ENCODE measurements around the gene CCL14. TPM values are rescaled to one million over a fixed set of nuclear protein-coding genes. Genes with fewer than 3 reads are reported as not detected.

The CCL14 gene
- total and polyA plus RNA-seq, 7 experiments from 2014 or later: not detected

GRCh38 chr17:35978346-35978745 lies 8.2 kb downstream of the CCL14 start:
- Histone ChIP-seq H3K27ac (ENCODE audit: low read depth, low read length) (no peak overlapping the region), H3K4me1 (ENCODE audit: control insufficient read depth in 2 of 2, insufficient read depth in 2 of 2, low read length in 2 of 2) (no peaks in the 10 kb centered on the region), H3K9me3 (ENCODE audit: control insufficient read depth in 2 of 3, low read length in 3 of 3) (no peaks in the 10 kb centered on the region), H3K4me3 (ENCODE audit: low read length) (no peak overlapping the region), H3K36me3 (ENCODE audit: control insufficient read depth in 2 of 3, insufficient read depth in 3 of 3, low read length in 3 of 3) (no peaks in the 10 kb centered on the region), H3K27me3 (ENCODE audit: control insufficient read depth in 2 of 2, insufficient read depth in 2 of 2, low read length in 2 of 2) (no peaks in the 10 kb centered on the region)
- Mint-ChIP-seq H3K4me1 (peaks cover 0 to 5% (median 0%) of the 10 kb centered on the region in 7 donors), H3K27me3 (peaks cover 7 to 9% (median 7%) of the 10 kb centered on the region in 5 donors), H3K4me3 (no peak overlapping the region), H3K36me3 (no peaks in the 10 kb centered on the region), H3K27ac (no peak overlapping the region), H3K9me3 (no peaks in the 10 kb centered on the region)
- CTCF ChIA-PET: interaction anchor here (1.1 kb wide), 1 partner anchor 9 kb away, joined by 4 read pairs; no protein-coding TSS in a partner anchor
- ATAC-seq (no peak), DNase-seq (no peak)
- POLR2A ChIA-PET: no interaction called here
- intact Hi-C loops (cut with micrococcal nuclease): no loop called here

GRCh38 chr17:35977509-35977908 lies 9.0 kb downstream of the CCL14 start:
- no peak for ATAC-seq
- Histone ChIP-seq H3K27me3 (ENCODE audit: control insufficient read depth in 2 of 2, insufficient read depth in 2 of 2, low read length in 2 of 2) (no peaks in the 10 kb centered on the region), H3K9me3 (ENCODE audit: control insufficient read depth in 2 of 3, low read length in 3 of 3) (no peaks in the 10 kb centered on the region), H3K4me1 (ENCODE audit: control insufficient read depth in 2 of 2, insufficient read depth in 2 of 2, low read length in 2 of 2) (no peaks in the 10 kb centered on the region), H3K4me3 (ENCODE audit: low read length) (no peak overlapping the region), H3K27ac (ENCODE audit: low read depth, low read length) (no peak overlapping the region), H3K36me3 (ENCODE audit: control insufficient read depth in 2 of 3, insufficient read depth in 3 of 3, low read length in 3 of 3) (no peaks in the 10 kb centered on the region)
- no peak for DNase-seq
- Mint-ChIP-seq H3K9me3 (no peaks in the 10 kb centered on the region), H3K27ac (no peak overlapping the region), H3K27me3 (peaks cover 7 to 9% (median 7%) of the 10 kb centered on the region in 5 donors), H3K36me3 (no peaks in the 10 kb centered on the region), H3K4me1 (peaks cover 0 to 5% (median 0%) of the 10 kb centered on the region in 7 donors), H3K4me3 (no peak overlapping the region)
- intact Hi-C loops (cut with micrococcal nuclease): no loop called here
- ChIA-PET CTCF (interaction anchor here (1.1 kb wide), 1 partner anchor 8 kb away, joined by 4 read pairs; no protein-coding TSS in a partner anchor), POLR2A (no interaction called here)

- Mint-ChIP-seq H3K4me1 (peaks cover 0 to 9% (median 0%) of the 10 kb centered on the region in 7 donors), H3K27me3 (peaks cover 0 to 11% (median 7%) of the 10 kb centered on the region in 5 donors), H3K36me3 (no peaks in the 10 kb centered on the region), H3K9me3 (no peaks in the 10 kb centered on the region), H3K4me3 (no peak overlapping the region), H3K27ac (no peak overlapping the region)
- intact Hi-C loops (cut with micrococcal nuclease): loop anchor here in 1 of 2 donors (5.0 kb wide), 1 partner anchor 1264 kb away; no protein-coding TSS in a partner anchor
- ChIA-PET CTCF (no interaction called here), POLR2A (no interaction called here)
- Histone ChIP-seq H3K36me3 (ENCODE audit: control insufficient read depth in 2 of 3, insufficient read depth in 3 of 3, low read length in 3 of 3) (no peaks in the 10 kb centered on the region), H3K27me3 (ENCODE audit: control insufficient read depth in 2 of 2, insufficient read depth in 2 of 2, low read length in 2 of 2) (no peaks in the 10 kb centered on the region), H3K4me3 (ENCODE audit: low read length) (no peak overlapping the region), H3K4me1 (ENCODE audit: control insufficient read depth in 2 of 2, insufficient read depth in 2 of 2, low read length in 2 of 2) (no peaks in the 10 kb centered on the region), H3K27ac (ENCODE audit: low read depth, low read length) (no peak overlapping the region), H3K9me3 (ENCODE audit: control insufficient read depth in 2 of 3, low read length in 3 of 3) (no peaks in the 10 kb centered on the region)
- ATAC-seq (no peak), DNase-seq (no peak)
These were observed 12.9 kb downstream of the CCL14 start for GRCh38 chr17:35973333-35974260.

- H3K36me3 ChIP-seq (ENCODE audit: control insufficient read depth in 2 of 3, insufficient read depth in 3 of 3, low read length in 3 of 3): no peaks in the 10 kb centered on the region
- no peak overlapping the region for H3K27ac ChIP-seq (ENCODE audit: low read depth, low read length)
- peaks cover 0 to 9% (median 0%) of the 10 kb centered on the region in 7 donors for H3K4me1 Mint-ChIP-seq
- peaks cover 0 to 13% (median 5%) of the 10 kb centered on the region in 5 donors for H3K27me3 Mint-ChIP-seq
- no peak overlapping the region for H3K27ac Mint-ChIP-seq
- ChIA-PET POLR2A (no interaction called here), CTCF (no interaction called here)
- H3K4me3 Mint-ChIP-seq: no peak overlapping the region
- intact Hi-C loops (cut with micrococcal nuclease): loop anchor here in 1 of 2 donors (5.0 kb wide), 1 partner anchor 1264 kb away; no protein-coding TSS in a partner anchor
- H3K4me3 ChIP-seq (ENCODE audit: low read length): no peak overlapping the region
- no peak for ATAC-seq
- DNase-seq: no peak
- H3K4me1 ChIP-seq (ENCODE audit: control insufficient read depth in 2 of 2, insufficient read depth in 2 of 2, low read length in 2 of 2): no peaks in the 10 kb centered on the region
- no peaks in the 10 kb centered on the region for H3K27me3 ChIP-seq (ENCODE audit: control insufficient read depth in 2 of 2, insufficient read depth in 2 of 2, low read length in 2 of 2)
- no peaks in the 10 kb centered on the region for H3K9me3 ChIP-seq (ENCODE audit: control insufficient read depth in 2 of 3, low read length in 3 of 3)
- H3K9me3 Mint-ChIP-seq: no peaks in the 10 kb centered on the region
- H3K36me3 Mint-ChIP-seq: no peaks in the 10 kb centered on the region
These were observed 13.6 kb downstream of the CCL14 start for GRCh38 chr17:35972945-35973332.

- H3K36me3 Mint-ChIP-seq: no peaks in the 10 kb centered on the region
- Histone ChIP-seq H3K27me3 (ENCODE audit: control insufficient read depth in 2 of 2, insufficient read depth in 2 of 2, low read length in 2 of 2) (no peaks in the 10 kb centered on the region), H3K4me3 (ENCODE audit: low read length) (no peak overlapping the region), H3K36me3 (ENCODE audit: control insufficient read depth in 2 of 3, insufficient read depth in 3 of 3, low read length in 3 of 3) (no peaks in the 10 kb centered on the region), H3K4me1 (ENCODE audit: control insufficient read depth in 2 of 2, insufficient read depth in 2 of 2, low read length in 2 of 2) (no peaks in the 10 kb centered on the region), H3K9me3 (ENCODE audit: control insufficient read depth in 2 of 3, low read length in 3 of 3) (no peaks in the 10 kb centered on the region), H3K27ac (ENCODE audit: low read depth, low read length) (no peak overlapping the region)
- H3K4me1 Mint-ChIP-seq: peaks cover 0 to 9% (median 0%) of the 10 kb centered on the region in 7 donors
- DNase-seq: no peak
- H3K27ac Mint-ChIP-seq: no peak overlapping the region
- H3K9me3 Mint-ChIP-seq: no peaks in the 10 kb centered on the region
- peaks cover 0 to 13% (median 5%) of the 10 kb centered on the region in 5 donors for H3K27me3 Mint-ChIP-seq
- POLR2A ChIA-PET: no interaction called here
- no peak overlapping the region for H3K4me3 Mint-ChIP-seq
- intact Hi-C loops (cut with micrococcal nuclease): loop anchor here in 1 of 2 donors (5.0 kb wide), 1 partner anchor 1265 kb away; no protein-coding TSS in a partner anchor
- CTCF ChIA-PET: no interaction called here
- no peak for ATAC-seq
These were observed 14.0 kb downstream of the CCL14 start for GRCh38 chr17:35972535-35972934.

GRCh38 chr17:35972066-35972465 lies 14.5 kb downstream of the CCL14 start:
- no peaks in the 10 kb centered on the region for H3K9me3 ChIP-seq (ENCODE audit: control insufficient read depth in 2 of 3, low read length in 3 of 3)
- CTCF ChIA-PET: no interaction called here
- DNase-seq: no peak
- intact Hi-C loops (cut with micrococcal nuclease): loop anchor here in 1 of 2 donors (5.0 kb wide), 1 partner anchor 1265 kb away; no protein-coding TSS in a partner anchor
- POLR2A ChIA-PET: no interaction called here
- H3K4me1 Mint-ChIP-seq: peaks cover 0 to 9% (median 0%) of the 10 kb centered on the region in 7 donors
- H3K27me3 ChIP-seq (ENCODE audit: control insufficient read depth in 2 of 2, insufficient read depth in 2 of 2, low read length in 2 of 2): no peaks in the 10 kb centered on the region
- no peaks in the 10 kb centered on the region for H3K36me3 Mint-ChIP-seq
- H3K4me1 ChIP-seq (ENCODE audit: control insufficient read depth in 2 of 2, insufficient read depth in 2 of 2, low read length in 2 of 2): no peaks in the 10 kb centered on the region
- no peaks in the 10 kb centered on the region for H3K36me3 ChIP-seq (ENCODE audit: control insufficient read depth in 2 of 3, insufficient read depth in 3 of 3, low read length in 3 of 3)
- H3K27ac ChIP-seq (ENCODE audit: low read depth, low read length): no peak overlapping the region
- peaks cover 0 to 13% (median 5%) of the 10 kb centered on the region in 5 donors for H3K27me3 Mint-ChIP-seq
- ATAC-seq: no peak
- no peak overlapping the region for H3K27ac Mint-ChIP-seq
- no peak overlapping the region for H3K4me3 Mint-ChIP-seq
- no peak overlapping the region for H3K4me3 ChIP-seq (ENCODE audit: low read length)
- no peaks in the 10 kb centered on the region for H3K9me3 Mint-ChIP-seq
